MG63 (cell line): ENCODE data around the gene ATP6V0D1. TPM values are rescaled to one million over a fixed set of nuclear protein-coding genes. Genes with fewer than 3 reads are reported as not detected.

Source experiments
- DNase-seq: peaks from one replicate; pipeline ENCODE4 v3.0.0-alpha.2; 2020
- H3K27me3 ChIP-seq: fragments of 250-450 bp; sonication (Bioruptor Pico); 2 replicates; pipeline ENCODE4 v1.5.1; 2020; ENCODE audit warnings: mild to moderate bottlenecking, moderate library complexity
- H3K36me3 ChIP-seq: fragments of 250-450 bp; sonication (Bioruptor Pico); 2 replicates; pipeline ENCODE4 v1.5.1; 2020; ENCODE audit warnings: mild to moderate bottlenecking, moderate library complexity
- H3K4me3 ChIP-seq: fragments of 250-450 bp; sonication (Bioruptor Pico); 2 replicates; pipeline ENCODE4 v1.5.1; 2020; ENCODE audit warnings: mild to moderate bottlenecking, moderate library complexity
- H3K9me3 ChIP-seq: fragments of 250-450 bp; sonication (Bioruptor Pico); 2 replicates; pipeline ENCODE4 v1.5.1; 2020; ENCODE audit warnings: mild to moderate bottlenecking, moderate library complexity
- total RNA-seq: library from RNA; depleted of rRNA; stranded (reverse); fragments of >200 nt; shearing (Covaris generic); gene quantifications from 2 replicates; pipeline ENCODE4 v1.2.3, GENCODE V29; 2014; ENCODE audit warnings: low replicate concordance; rRNA removed

Gene ATP6V0D1
- total RNA-seq, result 30.8 and 42.3 TPM in 2 replicates

GRCh38 chr16:67480833-67481560 is at the start of gene ATP6V0D1:
ATP6V0D1 (minus strand) TSS chr16:67481157; CDS start chr16:67481086, 71 bp downstream.
- peak within 1 kb of the TSS; percentile 93 for H3K4me3 ChIP-seq
- no peaks in the 10 kb centered on the region for H3K36me3 ChIP-seq
- H3K27me3 ChIP-seq, result no peaks in the 10 kb centered on the region
- H3K9me3 ChIP-seq, result no peaks in the 10 kb centered on the region
- peak; percentile 92 for DNase-seq

GRCh38 chr16:67530013-67530939 is 49.3 kb upstream of the ATP6V0D1 start:
- no peaks in the 10 kb centered on the region; the same call in 1 of the 2 replicates for H3K36me3 ChIP-seq
- DNase-seq, result peak; percentile 77
- no peaks in the 10 kb centered on the region for H3K27me3 ChIP-seq
- peak overlapping the region; percentile 71 for H3K4me3 ChIP-seq
- no peaks in the 10 kb centered on the region for H3K9me3 ChIP-seq

- peak; percentile 31 for DNase-seq
- peak overlapping the region; percentile 71 for H3K4me3 ChIP-seq
- H3K27me3 ChIP-seq, result no peaks in the 10 kb centered on the region
- no peaks in the 10 kb centered on the region for H3K9me3 ChIP-seq
- no peaks in the 10 kb centered on the region; the same call in 1 of the 2 replicates for H3K36me3 ChIP-seq
These were observed 48.6 kb upstream of the ATP6V0D1 start for GRCh38 chr16:67529582-67530012.

GRCh38 chr16:67528870-67529581 is 48.1 kb upstream of the ATP6V0D1 start:
- DNase-seq, result peak; percentile 48
- H3K4me3 ChIP-seq, result peak overlapping the region; percentile 71
- H3K9me3 ChIP-seq, result no peaks in the 10 kb centered on the region
- H3K36me3 ChIP-seq, result no peaks in the 10 kb centered on the region
- no peaks in the 10 kb centered on the region for H3K27me3 ChIP-seq

GRCh38 chr16:67528222-67528869 is 47.4 kb upstream of the ATP6V0D1 start, which contains the start of gene RIPOR1:
RIPOR1 (plus strand) TSS chr16:67528829; CDS start chr16:67538447, 9,618 bp downstream.
- H3K9me3 ChIP-seq, result no peaks in the 10 kb centered on the region
- H3K4me3 ChIP-seq, result peak within 1 kb of the TSS; percentile 71
- H3K27me3 ChIP-seq, result no peaks in the 10 kb centered on the region
- no peaks in the 10 kb centered on the region for H3K36me3 ChIP-seq
- DNase-seq, result peak; percentile 44

GRCh38 chr16:67526149-67526791 is 45.3 kb upstream of the ATP6V0D1 start:
- Histone ChIP-seq H3K36me3 (no peaks in the 10 kb centered on the region), H3K9me3 (no peaks in the 10 kb centered on the region), H3K27me3 (no peaks in the 10 kb centered on the region), H3K4me3 (no peak overlapping the region)
- DNase-seq, result no peak

- H3K9me3 ChIP-seq, result no peaks in the 10 kb centered on the region
- no peak overlapping the region for H3K4me3 ChIP-seq
- H3K27me3 ChIP-seq, result no peaks in the 10 kb centered on the region
- DNase-seq, result no peak
- no peaks in the 10 kb centered on the region for H3K36me3 ChIP-seq
These were observed 44.4 kb upstream of the ATP6V0D1 start for GRCh38 chr16:67525176-67525860.

- peak; percentile 81 for DNase-seq
- no peaks in the 10 kb centered on the region for H3K9me3 ChIP-seq
- H3K27me3 ChIP-seq, result no peaks in the 10 kb centered on the region
- H3K4me3 ChIP-seq, result peak overlapping the region; percentile 53
- no peaks in the 10 kb centered on the region for H3K36me3 ChIP-seq
These were observed 40.3 kb upstream of the ATP6V0D1 start for GRCh38 chr16:67521095-67521804.

GRCh38 chr16:67519242-67519641 is 38.3 kb upstream of the ATP6V0D1 start:
- H3K36me3 ChIP-seq, result no peaks in the 10 kb centered on the region
- no peaks in the 10 kb centered on the region for H3K27me3 ChIP-seq
- no peak overlapping the region for H3K4me3 ChIP-seq
- H3K9me3 ChIP-seq, result no peaks in the 10 kb centered on the region
- DNase-seq, result no peak

GRCh38 chr16:67518676-67519075 is 37.7 kb upstream of the ATP6V0D1 start:
- no peak for DNase-seq
- Histone ChIP-seq H3K27me3 (no peaks in the 10 kb centered on the region), H3K9me3 (no peaks in the 10 kb centered on the region), H3K36me3 (no peaks in the 10 kb centered on the region), H3K4me3 (no peak overlapping the region)

- Histone ChIP-seq H3K27me3 (no peaks in the 10 kb centered on the region), H3K36me3 (no peaks in the 10 kb centered on the region)
- no peak for DNase-seq
These were observed 36.9 kb upstream of the ATP6V0D1 start for GRCh38 chr16:67517661-67518423.

GRCh38 chr16:67517155-67517445 is 36.1 kb upstream of the ATP6V0D1 start:
- Histone ChIP-seq H3K27me3 (no peaks in the 10 kb centered on the region), H3K9me3 (no peaks in the 10 kb centered on the region), H3K4me3 (no peak overlapping the region), H3K36me3 (no peaks in the 10 kb centered on the region)
- DNase-seq, result no peak

More at GRCh38 chr16:67517661-67518423, 36.9 kb upstream of the ATP6V0D1 start:
- H3K4me3 ChIP-seq, result no peak overlapping the region
- no peaks in the 10 kb centered on the region for H3K9me3 ChIP-seq

GRCh38 chr16:67516296-67517154 is 35.6 kb upstream of the ATP6V0D1 start:
- no peaks in the 10 kb centered on the region for H3K9me3 ChIP-seq
- DNase-seq, result no peak
- no peaks in the 10 kb centered on the region for H3K36me3 ChIP-seq
- no peak overlapping the region for H3K4me3 ChIP-seq
- no peaks in the 10 kb centered on the region for H3K27me3 ChIP-seq
